Measurements from ENCODE around the gene THOC3.
"Not testable (repeated sequence)": the region's sequence is repeated elsewhere in the genome, so short reads cannot be mapped to it uniquely, and the experiment has no call there.

- not testable (repeated sequence) for TF ChIP-seq CTCF (IDR thresholded peaks at IDR 0.05; ENCODE audit: low read depth, low read length, missing input control); YY1 (IDR thresholded peaks at IDR 0.05); RAD21 (IDR thresholded peaks at IDR 0.05); GABPA (IDR thresholded peaks at IDR 0.05 in 1 of 2, conservative IDR thresholded peaks at IDR 0.05 in 1 of 2); HNF4G (IDR thresholded peaks at IDR 0.05)
Observed at GRCh38 chr5:175938489-175938888, 29.6 kb downstream of the THOC3 start.

Data from liver (tissue), 3 donors.